Measurements from ENCODE around the gene MIA2.
"Not testable (repeated sequence)": the region's sequence is repeated elsewhere in the genome, so short reads cannot be mapped to it uniquely, and the experiment has no call there.

Gene MIA2, protein sequence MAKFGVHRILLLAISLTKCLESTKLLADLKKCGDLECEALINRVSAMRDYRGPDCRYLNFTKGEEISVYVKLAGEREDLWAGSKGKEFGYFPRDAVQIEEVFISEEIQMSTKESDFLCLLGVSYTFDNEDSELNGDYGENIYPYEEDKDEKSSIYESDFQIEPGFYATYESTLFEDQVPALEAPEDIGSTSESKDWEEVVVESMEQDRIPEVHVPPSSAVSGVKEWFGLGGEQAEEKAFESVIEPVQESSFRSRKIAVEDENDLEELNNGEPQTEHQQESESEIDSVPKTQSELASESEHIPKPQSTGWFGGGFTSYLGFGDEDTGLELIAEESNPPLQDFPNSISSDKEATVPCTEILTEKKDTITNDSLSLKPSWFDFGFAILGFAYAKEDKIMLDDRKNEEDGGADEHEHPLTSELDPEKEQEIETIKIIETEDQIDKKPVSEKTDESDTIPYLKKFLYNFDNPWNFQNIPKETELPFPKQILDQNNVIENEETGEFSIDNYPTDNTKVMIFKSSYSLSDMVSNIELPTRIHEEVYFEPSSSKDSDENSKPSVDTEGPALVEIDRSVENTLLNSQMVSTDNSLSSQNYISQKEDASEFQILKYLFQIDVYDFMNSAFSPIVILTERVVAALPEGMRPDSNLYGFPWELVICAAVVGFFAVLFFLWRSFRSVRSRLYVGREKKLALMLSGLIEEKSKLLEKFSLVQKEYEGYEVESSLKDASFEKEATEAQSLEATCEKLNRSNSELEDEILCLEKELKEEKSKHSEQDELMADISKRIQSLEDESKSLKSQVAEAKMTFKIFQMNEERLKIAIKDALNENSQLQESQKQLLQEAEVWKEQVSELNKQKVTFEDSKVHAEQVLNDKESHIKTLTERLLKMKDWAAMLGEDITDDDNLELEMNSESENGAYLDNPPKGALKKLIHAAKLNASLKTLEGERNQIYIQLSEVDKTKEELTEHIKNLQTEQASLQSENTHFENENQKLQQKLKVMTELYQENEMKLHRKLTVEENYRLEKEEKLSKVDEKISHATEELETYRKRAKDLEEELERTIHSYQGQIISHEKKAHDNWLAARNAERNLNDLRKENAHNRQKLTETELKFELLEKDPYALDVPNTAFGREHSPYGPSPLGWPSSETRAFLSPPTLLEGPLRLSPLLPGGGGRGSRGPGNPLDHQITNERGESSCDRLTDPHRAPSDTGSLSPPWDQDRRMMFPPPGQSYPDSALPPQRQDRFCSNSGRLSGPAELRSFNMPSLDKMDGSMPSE (N-terminal part only)

DNA sequence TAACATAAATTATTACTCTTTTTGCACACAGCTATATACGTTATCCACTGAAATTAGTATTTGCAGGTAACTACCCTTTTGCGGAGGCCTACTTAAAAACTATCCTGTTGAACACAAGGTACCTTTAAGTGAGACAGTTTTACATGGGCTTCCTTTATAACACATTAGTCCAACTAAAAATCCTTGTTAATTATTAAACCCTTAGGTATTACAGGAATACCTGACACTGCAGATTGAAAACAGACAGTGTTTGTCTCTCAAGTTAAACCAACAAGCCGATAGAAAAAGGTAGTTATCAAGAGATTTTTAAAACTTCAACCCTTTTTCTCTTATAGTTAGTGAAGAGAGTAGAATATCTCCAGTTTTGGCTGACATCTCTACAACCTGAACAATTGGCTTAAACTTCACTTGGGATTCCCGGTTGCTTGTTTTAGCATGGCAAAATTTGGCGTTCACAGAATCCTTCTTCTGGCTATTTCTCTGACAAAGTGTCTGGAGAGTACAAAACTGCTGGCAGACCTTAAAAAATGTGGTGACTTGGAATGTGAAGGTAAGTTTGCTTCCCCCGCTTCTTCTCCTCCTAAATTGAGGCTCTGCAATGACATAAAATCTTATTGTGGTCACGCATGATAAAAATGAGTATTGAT, at the start of gene MIA2:
Gene MIA2, plus strand, starts transcription at position 236 of the 647 bp plus-strand sequence. Its CDS starts 200 bp downstream, at position 436.
- no peak for DNase-seq

DNA sequence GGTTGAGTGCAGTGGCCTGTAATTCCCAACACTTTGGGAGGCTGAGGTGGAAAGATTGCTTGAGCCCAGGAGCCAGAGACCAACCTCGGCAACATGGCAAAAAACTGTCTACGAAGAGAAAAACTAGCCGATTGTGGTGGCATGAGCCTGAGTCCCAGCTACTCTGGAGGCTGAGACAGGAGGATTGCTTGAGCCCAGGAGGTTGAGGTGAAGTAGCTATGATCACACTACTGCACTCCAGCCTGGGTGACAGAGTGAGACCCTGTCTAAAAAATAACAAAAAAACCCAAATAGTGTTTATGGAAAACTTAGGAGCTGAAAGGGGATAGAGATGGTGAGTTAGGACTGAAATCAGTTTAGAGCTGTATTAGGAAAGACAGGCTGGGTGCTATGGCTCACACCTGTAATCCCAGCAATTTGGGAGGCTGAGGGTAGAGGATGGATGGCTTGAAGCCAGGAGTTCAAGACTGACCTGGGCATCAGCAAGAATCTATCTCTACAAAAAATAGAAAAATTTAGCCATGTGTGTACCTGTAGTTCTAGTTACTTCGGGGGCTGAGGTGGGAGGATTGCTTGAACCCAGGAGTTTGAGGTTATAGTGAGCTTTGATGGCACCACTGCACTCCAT, 49.0 kb upstream of the MIA2 start:
- DNase-seq: no peak

DNA sequence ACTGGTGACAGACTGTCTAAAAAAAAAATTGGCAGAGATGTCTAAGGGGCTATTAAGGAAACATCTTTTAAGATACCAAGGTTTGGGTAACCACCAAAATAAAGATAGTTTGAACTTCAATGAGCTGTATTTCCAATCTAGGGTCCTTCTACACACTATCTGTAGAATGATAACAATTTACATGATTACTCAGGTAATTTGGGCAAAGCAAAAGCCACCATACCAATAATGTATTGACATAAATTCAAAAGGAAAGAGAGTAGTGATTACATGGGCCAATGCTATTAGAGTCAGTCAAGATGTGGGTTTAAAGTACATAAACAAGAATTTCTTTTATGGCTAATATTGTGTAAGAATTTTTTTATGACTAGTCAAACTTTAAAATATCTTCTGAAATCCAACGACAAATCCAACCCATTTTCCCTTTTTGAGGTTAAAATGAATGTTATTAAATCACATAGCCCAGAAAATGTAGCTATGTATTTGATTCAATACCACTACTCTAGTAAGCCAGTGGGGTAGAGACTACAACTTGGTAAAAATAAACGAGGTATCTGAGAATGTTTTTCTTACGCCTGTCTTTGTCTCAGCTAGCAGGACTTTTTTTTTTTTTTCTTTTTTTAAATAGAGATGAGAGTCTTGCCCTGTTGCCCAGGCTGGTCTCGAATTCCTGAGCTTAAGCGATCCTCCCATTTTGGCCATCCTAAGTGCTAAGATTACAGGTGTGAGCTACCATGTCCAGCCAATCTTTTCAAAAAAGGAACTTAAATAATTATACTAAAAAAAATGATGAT, 48.3 kb upstream of the MIA2 start:
- no peak for DNase-seq

DNA sequence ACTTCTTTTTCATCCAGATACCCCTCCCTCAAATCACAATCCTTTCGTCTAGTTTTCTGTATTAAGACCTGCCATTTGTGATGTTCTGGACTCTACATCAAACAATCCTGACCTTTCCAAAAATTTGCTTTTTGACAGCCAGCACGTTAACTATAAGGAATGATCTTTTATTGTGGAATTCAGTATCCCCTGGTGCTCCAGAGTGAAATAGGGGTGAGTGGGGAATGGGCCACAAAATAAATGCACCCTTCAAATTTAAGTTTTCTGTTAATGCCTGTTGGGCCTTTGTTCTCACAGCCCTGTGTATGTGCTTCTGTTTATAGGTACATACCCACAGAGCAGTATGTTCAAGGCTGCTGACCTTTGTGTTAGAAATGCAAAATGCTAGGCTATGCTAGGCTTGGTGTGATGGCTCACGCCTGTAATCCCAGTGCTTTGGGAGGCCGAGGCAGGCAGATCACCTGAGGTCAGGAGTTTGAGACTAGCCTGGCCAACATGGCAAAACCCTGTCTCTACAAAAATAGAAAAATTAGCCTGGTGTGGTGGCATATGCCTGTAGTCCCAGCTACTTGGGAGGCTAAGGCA, 46.7 kb upstream of the MIA2 start:
- no peak for DNase-seq

DNA sequence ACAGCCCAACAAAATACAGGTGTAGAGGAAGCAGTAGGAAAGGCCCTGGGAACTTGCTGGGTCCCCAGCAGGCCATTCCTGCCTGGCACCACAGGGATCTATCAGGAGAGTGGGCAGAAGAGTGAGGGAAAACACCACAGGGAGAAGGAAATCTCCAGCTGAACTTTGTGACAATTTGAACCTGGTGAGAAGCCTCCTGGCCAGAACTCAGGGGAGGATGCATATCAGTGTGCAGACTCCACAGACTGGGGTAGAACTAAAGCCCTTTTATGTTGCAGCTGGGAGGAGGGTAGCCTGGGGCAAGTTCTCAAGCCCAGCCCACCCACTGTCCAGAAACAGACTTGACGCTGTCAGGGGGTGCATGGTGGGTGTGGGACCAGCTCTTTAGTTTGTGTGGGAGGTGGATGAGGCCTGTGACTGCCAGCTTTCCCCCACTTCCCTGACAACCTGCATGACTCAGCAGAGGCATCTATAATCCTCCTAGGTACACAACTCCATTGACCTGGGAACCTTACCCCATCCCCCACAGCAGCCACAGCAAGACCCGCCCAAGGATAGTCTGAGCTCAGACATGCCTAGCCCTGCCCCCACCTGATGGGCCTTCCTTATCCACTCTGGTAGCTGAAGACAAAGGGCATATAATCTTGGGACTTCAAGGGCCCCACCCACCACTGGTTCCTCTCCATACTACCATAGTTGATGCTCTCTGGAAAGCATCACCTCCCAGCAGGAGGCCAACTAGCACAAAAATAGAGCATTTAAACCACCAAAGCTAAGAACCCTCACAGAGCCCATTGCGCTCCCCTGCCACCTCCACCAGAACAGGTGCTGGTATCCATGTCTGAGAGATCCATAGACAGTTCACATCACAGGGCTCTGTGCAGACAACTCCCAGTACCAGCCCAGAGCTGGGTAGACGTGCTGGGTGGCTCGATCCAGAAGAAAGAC, 29.8 kb upstream of the MIA2 start:
- DNase-seq: no peak

DNA sequence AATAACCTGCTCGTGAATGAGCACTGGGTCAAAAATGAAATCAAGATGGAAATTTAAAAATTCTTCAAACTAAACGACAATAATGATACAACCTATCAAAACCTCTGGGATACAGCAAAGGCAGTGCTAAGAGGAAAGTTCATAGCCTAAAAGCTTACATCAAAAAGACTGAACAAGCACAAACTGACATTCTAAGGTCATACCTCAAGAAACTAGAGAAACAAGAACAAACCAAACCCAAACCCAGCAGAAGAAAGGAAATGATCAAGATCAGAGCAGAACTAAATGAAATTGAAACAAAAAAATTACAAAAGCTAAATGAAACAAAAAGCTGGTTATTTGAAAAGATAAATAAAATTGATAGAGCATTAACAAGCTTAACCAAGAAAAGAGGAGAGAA, 26.3 kb upstream of the MIA2 start:
- DNase-seq: not testable (repeated sequence)

DNA sequence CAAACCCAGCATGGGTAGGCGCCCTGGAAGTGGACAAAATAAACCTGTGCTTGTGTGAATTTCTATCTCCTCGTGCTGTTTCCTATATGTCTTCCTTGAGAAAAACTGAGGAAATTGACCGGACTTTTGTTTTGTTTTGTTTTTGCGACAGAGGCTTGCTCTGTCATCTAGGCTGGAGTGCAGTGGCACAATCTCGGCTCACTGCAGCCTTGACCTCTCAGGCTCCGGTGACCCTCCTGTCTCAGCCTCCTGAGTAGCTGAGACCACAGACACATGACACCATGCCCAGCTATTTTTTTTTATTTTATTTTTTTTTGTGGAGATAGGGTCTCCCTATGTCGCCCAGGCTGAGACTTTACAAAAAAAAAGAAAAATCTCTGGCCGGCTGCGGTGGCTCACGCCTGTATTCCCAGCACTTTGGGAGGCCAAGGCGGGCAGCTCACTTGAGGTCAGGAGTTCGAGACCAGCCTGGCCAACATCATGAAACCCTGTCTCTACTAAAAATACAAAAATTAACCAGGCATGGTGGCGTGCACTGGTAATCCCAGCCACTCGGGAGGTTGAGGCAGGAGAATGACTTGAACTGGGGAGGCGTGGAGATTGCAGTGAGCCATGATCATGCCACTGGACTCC, 22.5 kb upstream of the MIA2 start:
- DNase-seq: no peak

DNA sequence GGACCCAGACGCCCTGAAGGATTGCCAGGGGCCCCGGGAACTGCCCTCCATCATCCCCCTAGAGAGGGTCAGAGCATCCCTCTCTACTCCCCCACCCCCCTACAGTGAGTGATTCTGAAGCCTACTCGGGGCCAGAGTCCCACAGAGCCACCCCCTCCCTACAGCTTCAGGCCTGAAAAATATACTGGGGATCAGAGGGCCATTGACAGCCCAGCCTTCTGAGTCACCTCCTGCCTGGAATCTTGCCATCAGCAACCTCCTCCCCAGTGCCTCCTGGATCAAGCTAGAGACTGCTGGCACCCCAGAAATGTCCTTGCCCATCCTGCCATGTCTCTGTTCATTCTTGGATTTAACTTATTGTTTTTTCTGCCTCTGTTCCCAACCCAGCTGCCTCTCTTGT, 21.7 kb upstream of the MIA2 start:
- DNase-seq: no peak

DNA sequence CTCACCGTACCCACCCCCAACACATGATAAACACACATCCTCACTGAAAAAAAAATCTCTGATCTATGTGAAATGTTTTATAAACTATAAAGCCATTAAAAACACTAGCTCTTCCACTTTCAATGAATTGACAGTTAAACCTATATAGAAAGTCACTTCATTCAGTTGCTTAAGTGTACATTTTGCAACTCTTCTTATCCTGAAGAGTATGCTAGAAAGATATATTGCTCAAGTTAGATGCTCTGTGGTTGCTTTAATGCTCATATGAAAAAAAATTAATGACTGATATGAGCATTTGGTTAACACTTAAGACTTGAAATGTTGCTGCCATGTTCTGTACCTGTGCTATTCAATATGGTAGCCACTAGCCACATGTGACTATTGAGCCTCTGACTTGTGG, 21.0 kb upstream of the MIA2 start:
- no peak for DNase-seq

DNA sequence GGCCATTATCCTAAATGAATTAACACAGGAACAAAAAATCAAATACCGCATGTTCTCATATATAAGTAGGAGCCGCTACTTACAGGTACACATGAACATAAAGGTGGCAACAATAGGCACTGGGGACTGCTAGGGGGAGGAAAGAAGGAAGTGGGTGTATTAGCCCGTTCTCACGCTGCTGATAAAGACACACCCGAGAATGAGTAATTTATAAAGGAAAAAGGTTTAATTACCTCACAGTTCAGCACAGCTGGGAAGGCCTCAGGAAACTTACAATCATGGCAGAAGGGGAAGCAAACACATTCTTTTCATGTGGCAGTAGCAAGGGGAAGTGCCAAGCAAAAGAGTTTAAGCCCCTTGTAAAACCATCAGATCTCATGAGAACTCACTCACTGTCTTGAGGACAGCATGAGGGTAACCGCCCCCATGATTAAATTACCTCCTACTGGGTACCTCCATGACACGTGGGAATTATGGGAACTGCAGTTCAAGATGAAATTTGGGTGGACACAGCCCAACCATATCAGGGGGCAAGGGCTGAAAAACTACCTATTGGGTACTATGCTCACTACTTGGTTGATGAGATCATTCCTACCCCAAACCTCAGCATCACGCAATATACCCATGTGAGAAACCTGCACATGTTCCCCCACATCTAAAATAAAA, 16.4 kb upstream of the MIA2 start:
- DNase-seq: no peak

DNA sequence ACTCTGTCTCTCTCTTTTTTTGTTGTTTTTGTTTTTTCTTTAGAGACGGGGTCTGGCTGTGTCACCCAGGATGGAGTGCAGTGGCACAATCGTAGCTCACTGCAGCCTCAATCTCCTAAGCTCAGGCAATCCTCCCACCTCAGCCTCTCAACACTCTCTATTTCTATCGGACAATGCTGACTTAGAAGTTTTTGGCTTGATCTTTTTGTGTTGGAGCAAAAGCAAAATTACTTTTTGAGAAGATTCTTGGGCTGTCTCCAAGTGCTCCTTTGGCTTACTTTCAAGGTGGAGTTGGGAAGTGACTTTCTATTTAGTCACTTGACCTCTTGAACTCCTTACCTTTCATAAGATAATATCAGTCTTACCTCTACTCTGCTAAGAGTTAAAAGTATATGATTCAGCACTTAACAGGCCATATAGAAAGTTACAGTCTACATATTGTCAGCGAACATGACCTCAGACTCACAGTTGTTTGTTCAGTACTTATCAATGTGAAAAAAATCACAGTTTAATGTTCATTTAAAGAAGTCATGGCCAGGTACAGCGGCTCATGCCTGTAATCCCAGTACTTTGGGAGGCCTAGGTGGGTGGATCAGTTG, 15.4 kb upstream of the MIA2 start:
- DNase-seq: no peak

DNA sequence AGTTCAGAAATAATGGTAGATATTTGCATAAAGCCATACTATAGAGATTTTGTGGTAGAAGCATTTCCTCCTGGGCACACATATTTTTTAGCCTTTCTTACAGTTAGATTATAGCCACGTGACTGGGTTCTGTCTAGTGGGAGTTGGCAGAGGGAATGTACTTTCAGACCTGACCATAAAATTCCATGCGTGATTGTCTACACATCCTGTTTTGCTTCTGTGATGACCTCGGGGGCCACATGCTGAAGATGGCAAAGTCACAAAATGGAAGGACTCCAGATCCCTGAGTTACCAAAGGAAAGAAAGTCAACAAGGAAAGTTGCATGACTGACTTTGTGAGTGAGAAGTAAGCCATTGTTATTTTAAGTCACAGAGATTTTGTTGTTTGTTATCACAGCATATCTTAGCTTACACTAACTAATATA, 14.6 kb upstream of the MIA2 start:
- no peak for DNase-seq

DNA sequence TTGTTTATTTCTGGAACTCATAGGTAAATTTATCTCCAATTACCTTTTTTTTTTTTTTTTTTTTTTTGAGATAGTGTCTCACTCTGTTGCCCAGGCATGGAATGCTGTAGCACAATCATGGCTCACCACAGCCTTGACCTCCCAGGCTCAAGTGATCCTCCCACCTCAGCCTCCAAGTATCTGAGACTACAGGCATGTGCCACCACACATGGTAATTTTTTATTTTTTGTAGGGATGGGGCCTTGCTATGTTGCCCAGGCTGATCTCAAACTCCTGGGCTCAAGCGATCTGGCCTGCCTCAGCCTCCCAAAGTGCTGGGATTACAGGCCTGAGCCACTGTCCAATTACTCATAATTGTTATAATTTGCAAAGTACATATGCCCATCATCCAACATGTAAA, 13.2 kb upstream of the MIA2 start:
- DNase-seq: not testable (repeated sequence)

DNA sequence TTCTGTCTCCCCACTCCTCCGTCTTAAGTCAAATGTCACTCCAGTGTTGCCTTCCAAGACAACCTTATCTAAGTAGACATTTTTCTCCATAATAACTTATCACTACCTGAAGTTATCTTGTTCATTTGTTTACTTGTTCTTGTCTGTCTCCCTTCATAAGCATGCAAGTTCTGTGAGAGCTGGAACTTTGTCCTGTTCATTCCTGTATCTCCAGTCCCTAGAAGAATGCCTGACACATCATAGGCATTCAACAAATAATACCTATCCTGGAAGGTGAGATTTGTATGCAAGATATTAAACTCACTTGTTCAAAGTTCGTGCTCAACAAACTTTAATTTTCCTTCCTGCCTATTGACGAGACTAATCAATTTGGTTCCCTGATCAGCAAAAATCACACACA, 5.7 kb upstream of the MIA2 start:
- DNase-seq: no peak

DNA sequence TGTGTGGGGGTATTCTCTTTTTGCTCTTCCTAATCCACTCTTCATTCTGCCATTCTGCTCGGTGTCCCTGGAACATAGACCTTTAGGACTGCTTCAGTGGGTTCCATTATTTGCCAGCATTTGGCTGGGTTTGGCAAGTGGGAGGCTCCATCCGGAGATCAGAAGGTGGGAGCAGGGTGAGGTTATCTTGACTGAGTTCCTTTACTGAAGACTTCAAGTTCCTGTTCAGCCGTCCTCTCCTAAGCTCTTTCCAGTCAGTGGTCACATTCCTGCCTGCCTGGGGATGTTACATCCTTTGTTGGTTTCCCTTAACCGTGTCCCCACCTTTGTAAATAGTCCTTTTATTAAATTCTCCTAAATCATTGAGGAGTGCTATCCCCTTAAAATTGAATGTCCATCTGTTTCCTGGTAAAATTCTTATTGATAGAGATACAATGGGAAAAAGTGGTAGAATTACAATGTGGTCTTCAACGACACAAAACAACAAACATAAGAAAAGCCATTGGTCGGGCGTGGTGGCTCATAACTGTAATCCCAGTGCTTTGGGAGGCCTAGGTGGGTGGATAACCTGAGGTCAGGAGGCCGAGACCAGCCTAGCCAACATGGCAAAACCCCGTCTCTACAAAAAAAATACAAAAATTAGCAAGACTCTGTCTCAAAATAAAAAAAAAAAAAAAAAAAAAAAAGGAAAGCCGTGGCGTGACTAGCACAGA, 5.0 kb upstream of the MIA2 start:
- peak in 1 of 3 donors; percentile 23 for DNase-seq

DNA sequence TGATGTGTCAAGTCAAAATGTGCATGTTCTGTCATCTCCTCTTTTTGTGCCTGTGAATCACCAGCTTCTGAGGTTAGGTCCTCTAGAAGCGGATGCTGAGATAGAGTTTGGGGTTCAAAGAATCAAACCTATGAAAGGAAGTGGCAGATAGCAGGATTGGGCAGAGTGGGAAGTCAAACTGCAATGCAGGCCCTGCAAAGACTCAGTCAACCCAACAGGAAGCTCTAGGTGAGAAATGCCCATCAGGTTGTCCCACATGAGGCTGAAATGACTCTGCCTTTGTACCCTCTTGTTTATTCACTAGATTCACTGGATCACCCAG, 4.5 kb upstream of the MIA2 start:
- DNase-seq: peak; percentile 20 to 67 (median 65)

DNA sequence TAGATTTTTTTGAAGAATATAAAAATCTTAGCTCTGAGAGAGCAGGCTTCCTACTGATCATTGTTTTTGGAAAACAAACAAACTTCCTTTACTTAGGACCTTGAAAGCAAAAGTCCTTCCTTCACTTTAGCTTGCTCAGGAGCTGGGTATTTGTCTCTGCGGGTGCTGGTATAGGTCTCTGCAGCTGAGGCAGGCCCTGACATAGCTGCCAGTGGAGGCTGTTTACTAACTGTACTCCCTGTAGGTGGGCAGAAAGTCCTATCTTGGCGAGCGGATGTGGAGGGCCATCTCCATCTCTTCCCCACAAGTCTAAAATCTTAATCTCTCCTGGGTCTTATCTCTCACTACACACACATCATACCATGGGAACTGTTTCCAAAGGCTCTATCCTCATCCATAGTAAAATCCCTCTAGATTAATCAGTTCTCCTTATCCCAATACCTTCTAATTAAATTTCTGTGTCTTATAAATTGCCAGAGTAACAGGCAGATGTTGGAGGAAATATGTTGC, 4.1 kb upstream of the MIA2 start:
- no peak for DNase-seq
